T-helper 9 cell (primary cell): ENCODE results near the gene TMC2.
"Not testable (repeated sequence)": the region's sequence is repeated elsewhere in the genome, so short reads cannot be mapped to it uniquely, and the experiment has no call there.

Experiments
- DNase-seq: peaks from one replicate; pipeline ENCODE4 v3.0.0-alpha.2; 2020

TMC2 gene

GRCh38 chr20:2663887-2664719 is 127.7 kb downstream of the TMC2 start, which contains the start of gene IDH3B:
Gene IDH3B, minus strand, starts transcription at chr20:2664216. Its CDS starts 28 bp downstream, at chr20:2664188.
- DNase-seq, result peak; percentile 87

DNA sequence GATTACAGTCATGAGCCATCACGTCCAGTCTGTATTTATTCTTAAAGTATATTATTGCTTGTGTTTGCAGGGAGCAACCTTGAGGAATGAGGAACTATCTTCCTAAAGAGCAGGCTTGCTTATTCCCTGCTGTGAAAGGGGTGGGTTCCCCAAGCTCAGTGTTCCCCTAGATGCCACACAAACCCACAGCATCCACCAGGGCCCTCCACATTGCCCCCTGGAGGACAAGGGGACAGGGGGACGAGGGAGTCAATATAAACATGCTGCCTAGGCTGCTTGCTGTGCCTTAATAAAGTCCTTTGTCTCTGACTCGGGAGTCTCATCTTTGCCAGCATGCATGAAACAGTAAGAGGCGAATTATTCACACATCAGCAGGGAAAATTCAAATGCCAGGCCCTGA is 135.6 kb downstream of the TMC2 start:
- no peak for DNase-seq

- DNase-seq, result no peak
Observed at GRCh38 chr20:2672446-2672845, 136.1 kb downstream of the TMC2 start.

DNA sequence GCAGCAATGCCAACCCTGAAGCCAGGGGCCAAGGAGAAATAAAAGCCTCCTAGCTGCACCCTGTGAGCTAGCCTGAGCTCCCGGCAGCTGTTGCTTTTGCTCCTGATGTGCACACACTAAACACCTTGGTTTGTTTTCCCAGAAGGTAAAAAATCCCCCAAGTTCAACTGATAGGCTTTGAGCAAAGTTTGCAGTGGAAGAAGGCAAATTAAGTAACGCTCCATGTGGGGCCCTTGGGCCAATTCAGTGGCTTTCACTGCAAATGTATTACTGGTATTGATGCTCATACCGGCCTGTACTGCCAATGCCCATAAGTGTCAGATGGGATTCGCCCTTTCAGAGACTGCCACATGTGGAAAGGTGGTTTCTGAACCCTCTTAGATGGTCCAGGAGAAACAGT is 137.1 kb downstream of the TMC2 start:
- no peak for DNase-seq

GRCh38 chr20:2680046-2680445 is 143.7 kb downstream of the TMC2 start:
- no peak for DNase-seq

- DNase-seq, result not testable (repeated sequence)
Observed at GRCh38 chr20:2682040-2682439, 145.7 kb downstream of the TMC2 start.

DNA sequence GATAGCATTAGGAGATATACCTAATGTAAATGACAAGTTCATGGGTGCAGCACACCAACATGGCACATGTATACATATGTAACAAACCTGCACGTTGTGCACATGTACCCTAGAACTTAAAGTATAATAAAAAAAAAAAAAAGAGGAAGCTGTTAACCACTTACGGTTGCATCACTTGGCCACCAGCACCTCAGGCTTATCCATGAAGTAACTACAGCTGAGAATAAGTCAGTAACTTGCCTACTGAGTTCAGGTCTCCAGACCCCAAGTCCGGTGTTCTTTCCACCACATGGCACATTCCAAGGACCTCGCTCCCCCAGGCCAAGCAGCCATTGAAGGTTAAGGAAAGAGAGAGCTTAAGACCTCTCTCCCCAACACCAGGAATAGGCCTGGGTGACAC is 148.4 kb downstream of the TMC2 start:
- DNase-seq, result not testable (repeated sequence)

DNA sequence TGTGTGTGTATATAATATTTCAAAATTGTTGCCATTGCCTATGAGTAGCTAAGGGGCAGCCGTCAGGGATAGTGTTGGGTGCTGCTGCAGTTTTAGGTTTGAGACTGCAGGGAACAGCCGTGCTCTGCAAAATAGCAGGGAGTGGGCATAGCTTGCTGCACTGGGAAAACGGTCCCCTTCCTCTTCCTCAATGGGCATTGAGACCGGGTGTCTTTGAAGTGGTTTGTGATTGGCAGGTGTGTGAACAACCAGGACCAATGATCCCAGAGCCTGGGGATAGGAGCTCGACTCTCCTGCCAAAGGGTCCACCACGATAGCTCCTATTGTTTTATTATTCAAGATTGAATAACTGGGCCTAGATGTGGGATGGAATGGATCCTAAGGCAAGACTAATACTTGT is 151.1 kb downstream of the TMC2 start:
- DNase-seq, result no peak

- peak; percentile 68 for DNase-seq
Observed at GRCh38 chr20:2688041-2688591, 151.7 kb downstream of the TMC2 start.

- no peak for DNase-seq
Observed at GRCh38 chr20:2690213-2690612, 153.8 kb downstream of the TMC2 start.

DNA sequence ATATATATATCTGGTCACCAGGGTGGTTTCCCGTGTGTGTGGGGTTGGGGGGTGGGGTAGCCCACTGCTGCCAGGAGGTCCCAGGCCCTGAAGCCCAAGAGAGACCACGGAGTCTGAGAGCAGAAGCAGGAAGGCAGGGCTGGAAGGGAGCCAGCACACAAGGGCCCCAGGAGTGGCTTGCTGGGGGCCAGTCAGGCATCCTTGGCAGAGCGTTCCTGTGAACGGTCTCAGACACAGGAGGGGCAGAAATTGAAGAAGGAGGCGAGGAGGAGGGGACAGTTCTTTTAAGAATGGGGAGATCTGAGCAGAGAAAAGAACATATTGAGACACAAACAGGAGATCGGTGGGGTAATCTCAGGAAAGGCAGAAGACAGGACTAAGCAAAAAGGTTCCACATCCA is 154.3 kb downstream of the TMC2 start:
- no peak for DNase-seq

- DNase-seq, result no peak
Observed at GRCh38 chr20:2691127-2691526, 154.8 kb downstream of the TMC2 start.
